Stimulated activated CD4-positive, alpha-beta T cell treated with anti-CD3 and anti-CD28 coated beads, Interleukin-1b, Interleukin-23, amount 100 ng/mL, for 4 hours (primary cell): ENCODE results near the gene C1orf159.

ENCODE experiments used
- DNase-seq, 2 donors: peaks; one replicate each; pipeline ENCODE4 v3.0.0-alpha.2; 2020; ENCODE audit warnings: low read depth in 2 of 2

Gene C1orf159

DNA sequence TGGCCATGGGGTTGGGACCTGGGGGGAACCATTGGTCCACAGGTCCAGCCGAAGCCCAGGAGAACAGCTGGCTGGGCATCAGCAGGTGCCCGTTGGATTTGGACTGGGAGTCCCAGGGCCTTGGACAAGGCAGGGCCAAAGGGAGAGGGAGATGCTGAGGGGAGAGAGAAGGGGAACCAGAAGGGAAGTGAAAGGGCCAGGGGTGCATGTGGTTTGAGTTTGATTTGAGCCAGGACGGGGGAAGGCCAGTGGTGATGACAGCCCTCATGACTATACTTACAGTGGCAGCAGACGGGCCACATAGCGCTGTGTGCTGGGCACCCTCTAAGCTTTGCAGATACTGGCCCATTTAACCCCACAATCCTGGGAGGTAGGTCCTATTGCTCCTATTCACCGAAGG, 77.2 kb downstream of the C1orf159 start:
- no peak for DNase-seq

DNA sequence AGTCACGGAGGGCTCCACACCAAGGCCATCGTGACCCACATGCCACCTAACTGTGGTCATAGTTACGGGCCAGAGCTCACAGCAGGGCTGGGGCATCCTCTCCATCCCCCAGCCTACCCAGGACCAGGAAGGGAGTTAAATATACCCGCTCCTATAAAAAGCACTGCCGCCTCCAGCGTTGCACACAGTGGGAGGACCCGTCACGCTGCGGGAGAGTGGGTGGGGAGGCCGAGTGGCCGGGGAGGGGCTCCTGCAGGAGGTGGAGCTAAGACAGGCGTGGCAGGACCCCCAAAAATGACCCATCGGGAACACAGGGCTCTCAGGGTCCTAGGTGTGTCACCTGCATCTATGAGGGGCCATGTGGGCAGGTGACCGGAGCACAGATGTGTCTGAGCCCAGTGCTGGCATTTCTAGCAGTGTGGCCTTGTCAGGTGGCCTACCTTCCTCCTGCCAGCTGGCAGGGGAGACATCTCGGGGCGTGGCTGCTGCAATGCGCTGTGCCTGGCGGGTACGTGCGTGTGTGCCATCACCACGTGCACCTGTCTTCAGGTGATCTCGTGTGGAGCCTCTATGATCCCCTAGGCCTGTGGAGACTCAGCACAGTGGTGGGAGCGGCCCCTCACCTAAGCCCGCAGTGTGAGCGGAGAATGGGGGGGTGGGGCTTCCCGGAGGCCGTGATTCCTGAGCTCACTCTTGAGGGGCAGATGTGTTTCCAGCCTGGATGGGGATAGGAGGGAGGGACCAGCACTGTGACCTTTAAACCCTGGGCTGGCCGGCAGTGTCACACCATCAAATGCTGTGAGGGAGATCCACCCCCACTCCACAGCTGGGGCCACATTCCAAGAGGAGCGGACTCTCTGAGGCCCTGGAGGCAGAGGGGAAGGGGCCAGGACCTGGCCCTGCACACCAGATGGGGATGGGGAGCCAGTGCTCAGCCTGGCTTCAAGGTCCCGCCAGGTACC, 78.2 kb downstream of the C1orf159 start:
- no peak for DNase-seq

DNA sequence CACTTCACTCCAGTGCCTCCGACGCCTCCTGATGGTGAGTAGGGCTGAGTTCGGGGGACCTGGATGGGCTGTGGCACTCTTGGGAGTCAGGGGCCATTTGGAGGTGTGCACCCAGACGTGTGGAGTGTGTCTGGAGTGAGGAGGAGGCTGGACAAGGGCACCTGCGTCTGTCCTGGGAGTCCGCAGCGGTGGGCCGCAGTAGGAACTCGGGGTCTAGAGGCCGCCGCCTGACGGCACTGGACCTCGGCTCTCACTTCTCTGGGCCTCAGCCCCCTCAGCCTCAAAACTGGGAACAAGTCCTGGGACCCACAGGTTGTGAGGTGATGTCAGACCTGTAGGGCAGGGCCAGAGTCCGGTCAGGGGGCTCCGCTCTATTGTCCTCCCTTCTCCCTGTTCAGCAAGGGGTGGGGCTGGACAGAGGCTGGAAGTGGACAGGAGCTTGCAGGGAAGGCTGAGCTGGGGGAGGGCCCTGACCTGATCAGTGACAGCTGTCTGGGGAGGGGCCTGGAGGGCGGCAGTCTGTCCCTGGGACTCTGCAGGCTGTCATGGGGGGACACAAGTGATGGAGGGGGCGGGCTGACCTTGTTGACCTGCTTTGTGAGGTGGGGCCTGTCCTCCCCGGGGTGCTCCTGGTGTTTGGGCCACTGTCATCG, 80.5 kb downstream of the C1orf159 start:
- no peak for DNase-seq

DNA sequence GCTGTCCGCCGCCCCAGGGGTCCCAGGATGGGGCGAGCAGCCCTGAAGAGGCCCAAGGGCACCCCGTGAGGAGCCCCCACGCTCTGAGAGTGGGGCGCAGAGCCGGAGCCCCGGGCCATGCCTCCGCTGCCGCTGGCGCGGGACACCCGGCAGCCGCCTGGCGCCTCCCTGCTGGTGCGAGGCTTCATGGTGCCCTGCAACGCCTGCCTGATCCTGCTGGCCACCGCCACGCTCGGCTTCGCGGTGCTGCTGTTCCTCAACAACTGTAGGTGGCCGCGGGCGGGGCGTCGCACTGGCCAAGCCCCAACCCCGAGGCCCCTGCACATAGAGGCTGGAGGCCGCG, 81.5 kb downstream of the C1orf159 start:
- DNase-seq: no peak

DNA sequence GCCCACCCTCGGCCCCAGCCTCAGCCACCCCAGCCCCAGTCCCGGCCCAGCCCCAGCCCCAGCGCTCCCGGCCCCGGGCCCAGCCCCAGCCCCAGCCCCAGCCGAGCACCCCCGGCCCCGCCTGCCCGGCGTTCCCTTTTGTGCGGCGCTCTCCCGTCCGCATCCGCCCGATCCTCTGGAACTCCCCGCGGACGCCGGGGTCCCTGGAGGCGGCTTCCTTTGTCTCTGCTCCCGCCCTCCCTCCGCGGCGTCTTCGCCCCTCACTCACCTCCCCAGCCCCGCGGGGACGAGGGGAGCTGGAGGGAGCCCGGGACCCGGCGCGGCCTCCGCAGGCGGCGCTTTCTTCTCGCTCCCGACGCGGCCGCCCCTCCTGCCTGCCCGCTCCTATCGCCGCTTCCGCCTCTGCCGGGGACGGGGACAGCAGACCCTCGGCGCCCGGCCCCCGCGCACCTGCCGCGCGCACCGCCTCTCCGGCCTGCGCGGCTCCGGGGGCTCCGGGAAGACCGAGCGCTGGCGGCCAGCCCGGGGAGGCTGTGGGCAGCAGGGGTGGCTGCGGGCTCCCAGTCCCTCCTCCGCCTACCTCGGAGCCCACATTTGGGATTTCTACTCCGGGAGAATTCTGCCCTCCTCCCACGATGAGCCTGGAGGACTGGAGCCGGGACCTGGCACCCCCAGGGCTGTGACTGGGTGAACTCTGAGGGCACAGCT, 82.0 kb downstream of the C1orf159 start:
- DNase-seq: peak in 1 of 2 donors; percentile 21

DNA sequence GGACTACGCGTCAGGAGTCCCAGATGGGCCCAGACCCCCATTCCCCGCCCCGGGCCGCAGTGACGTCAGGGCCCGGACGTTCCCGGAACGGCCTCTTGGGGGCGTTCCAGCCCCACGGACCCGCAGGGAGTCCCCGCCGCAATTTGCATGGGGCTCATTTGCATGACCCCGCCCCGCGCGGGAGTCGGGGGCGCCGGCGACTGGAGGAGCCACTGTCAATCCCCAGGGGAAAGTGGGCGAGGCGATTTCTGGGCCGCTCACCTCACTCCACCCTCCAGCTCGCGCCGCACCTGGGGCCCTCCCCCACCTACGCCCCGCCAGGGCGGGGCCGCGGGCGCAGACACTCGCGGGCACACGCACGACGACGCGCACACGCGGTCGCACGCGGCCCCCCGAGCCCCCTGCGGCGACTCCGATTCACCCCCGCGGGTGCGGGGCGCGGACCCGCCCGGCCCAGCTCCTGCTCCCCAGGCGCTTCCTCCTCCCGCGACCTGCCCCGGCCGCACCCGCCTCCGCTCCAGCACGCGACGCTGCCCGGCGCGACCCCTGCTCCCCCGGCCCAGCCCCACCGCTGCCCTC, 82.8 kb downstream of the C1orf159 start:
- DNase-seq: peak; percentile 90 to 91

DNA sequence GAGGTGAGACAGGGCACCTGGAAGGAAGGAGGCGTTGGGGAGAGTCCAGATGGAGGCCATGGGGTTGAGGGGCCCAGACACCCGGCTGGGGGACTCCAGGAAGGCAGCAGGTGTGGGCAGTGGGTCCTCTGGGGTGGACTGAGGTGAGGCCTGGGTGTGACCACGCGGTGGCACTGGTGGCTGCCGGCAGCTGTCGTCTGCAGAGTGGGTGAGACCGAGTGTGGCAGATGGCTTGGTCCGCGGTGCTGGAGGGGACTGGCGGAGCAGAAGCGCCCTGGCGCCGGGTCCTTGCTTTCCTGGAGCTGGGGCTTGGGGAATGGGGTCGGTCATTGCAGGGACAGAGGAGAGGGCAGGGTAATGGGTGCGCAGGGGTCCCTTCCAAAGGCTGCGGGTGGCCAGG, 83.5 kb downstream of the C1orf159 start:
- no peak for DNase-seq
